Left hindlimb (tissue), 1 donor: ENCODE results near the gene MDK.

Source experiments
- DNase-seq: peaks from one replicate; pipeline ENCODE4 v3.0.0-alpha.2; 2018

The MDK gene

GRCh38 chr11:46348566-46349401, 32.7 kb upstream of the MDK start:
- DNase-seq = no peak

- DNase-seq = no peak
These were observed 30.8 kb upstream of the MDK start for GRCh38 chr11:46350695-46351094.

GRCh38 chr11:46351148-46351547, 30.3 kb upstream of the MDK start:
- no peak for DNase-seq

- no peak for DNase-seq
These were observed 29.9 kb upstream of the MDK start for GRCh38 chr11:46351606-46352005.

GRCh38 chr11:46352063-46352841, 29.2 kb upstream of the MDK start:
- DNase-seq = no peak

- DNase-seq = no peak
These were observed 27.8 kb upstream of the MDK start for GRCh38 chr11:46353698-46354097.

GRCh38 chr11:46356924-46357482, 24.5 kb upstream of the MDK start:
- DNase-seq = no peak

GRCh38 chr11:46357483-46357936, 24.0 kb upstream of the MDK start:
- DNase-seq = no peak

- no peak for DNase-seq
These were observed 21.5 kb upstream of the MDK start for GRCh38 chr11:46359953-46360352.

GRCh38 chr11:46360878-46361277, 20.6 kb upstream of the MDK start:
- no peak for DNase-seq

GRCh38 chr11:46361283-46362155, 19.9 kb upstream of the MDK start:
- DNase-seq = peak; percentile 83

- DNase-seq = no peak
These were observed 19.1 kb upstream of the MDK start for GRCh38 chr11:46362156-46363030.

GRCh38 chr11:46363031-46363407, 18.4 kb upstream of the MDK start:
- DNase-seq = no peak

GRCh38 chr11:46363455-46364005, 17.9 kb upstream of the MDK start:
- DNase-seq = no peak

GRCh38 chr11:46364056-46364455, 17.4 kb upstream of the MDK start:
- no peak for DNase-seq

GRCh38 chr11:46364791-46365190, 16.7 kb upstream of the MDK start:
- DNase-seq = no peak

GRCh38 chr11:46366260-46366659, 15.2 kb upstream of the MDK start:
- no peak for DNase-seq

- no peak for DNase-seq
These were observed 14.8 kb upstream of the MDK start for GRCh38 chr11:46366661-46367161.

- DNase-seq = peak; percentile 78
These were observed 14.1 kb upstream of the MDK start for GRCh38 chr11:46367244-46367915.

- no peak for DNase-seq
These were observed 13.6 kb upstream of the MDK start for GRCh38 chr11:46367916-46368267.
